Muscle layer of colon (tissue), 2 donors: ENCODE results near the gene RAMACL.

Experiments used
- H3K27ac ChIP-seq: one replicate; pipeline ENCODE4 v1.7.0; 2013; ENCODE audit warnings: low read depth, mild to moderate bottlenecking, low read length, moderate library complexity
- H3K27me3 ChIP-seq, 2 donors: one replicate each; pipeline ENCODE4 v1.7.0; 2013; ENCODE audit warnings: low read length in 2 of 2, mild to moderate bottlenecking in 2 of 2; ENCODE audit not compliant: insufficient read depth in 2 of 2, control insufficient read depth in 1 of 2
- H3K36me3 ChIP-seq: one replicate; pipeline ENCODE4 v1.7.0; 2013; ENCODE audit warnings: mild to moderate bottlenecking, low read length; ENCODE audit not compliant: insufficient read depth
- H3K4me1 ChIP-seq: one replicate; pipeline ENCODE4 v1.7.0; 2013; ENCODE audit warnings: mild to moderate bottlenecking, low read length; ENCODE audit not compliant: insufficient read depth
- H3K4me3 ChIP-seq, 2 donors: one replicate each; pipeline ENCODE4 v1.7.0; 2013; ENCODE audit warnings: low read length in 2 of 2, low read depth in 1 of 2, mild to moderate bottlenecking in 1 of 2, moderate library complexity in 1 of 2
- H3K9ac ChIP-seq: one replicate; pipeline ENCODE4 v1.7.0; 2013; ENCODE audit warnings: low read length
- H3K9me3 ChIP-seq: one replicate; pipeline ENCODE4 v1.7.0; 2013; ENCODE audit warnings: mild to moderate bottlenecking, low read length
- donor health status: abdominal sarcoma.
- donor health status: Adenocarcinoma of cecum.

RAMACL gene

GRCh38 chr6:166616261-166617238 is 30.1 kb upstream of the RAMACL start:
- H3K9ac ChIP-seq = no peak overlapping the region
- no peaks in the 10 kb centered on the region for H3K27me3 ChIP-seq
- peaks cover 20% of the 10 kb centered on the region for H3K4me1 ChIP-seq
- H3K9me3 ChIP-seq = no peaks in the 10 kb centered on the region
- no peak overlapping the region for H3K4me3 ChIP-seq
- H3K36me3 ChIP-seq = no peaks in the 10 kb centered on the region
- no peak overlapping the region for H3K27ac ChIP-seq

DNA sequence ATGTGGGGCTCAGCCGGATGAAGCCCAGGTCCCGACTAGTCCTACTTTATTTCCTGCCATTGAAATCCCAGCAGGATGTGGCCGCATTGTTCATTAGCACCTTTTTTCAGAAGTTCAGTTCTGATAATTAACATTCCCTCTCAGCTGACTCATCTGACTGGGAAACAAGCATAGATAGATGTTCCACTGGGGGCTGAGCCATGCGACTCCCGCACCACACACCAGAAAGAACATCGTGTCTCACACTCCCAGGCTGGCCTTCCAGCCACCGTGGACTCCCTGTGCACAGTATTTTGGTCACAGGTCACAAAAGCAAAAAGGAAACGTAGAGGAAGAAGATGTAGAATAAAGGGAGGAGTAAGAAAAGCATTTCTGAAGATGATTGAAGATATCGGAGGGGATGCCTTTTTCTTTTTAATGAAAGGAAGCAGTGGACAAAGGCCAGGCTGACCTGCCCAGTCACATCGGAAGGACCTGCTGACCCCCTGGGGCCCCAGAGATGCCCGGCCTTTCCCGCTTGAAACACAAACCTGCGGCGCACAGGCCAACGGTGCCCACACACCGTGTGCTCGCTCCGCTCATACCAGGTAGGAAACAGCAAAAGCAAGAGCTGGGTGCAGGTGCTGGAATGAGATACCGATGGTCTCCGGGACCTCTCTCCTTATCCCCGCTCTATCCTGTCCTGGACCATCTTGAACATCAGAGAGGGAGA is 28.7 kb upstream of the RAMACL start:
- H3K9me3 ChIP-seq = no peaks in the 10 kb centered on the region
- H3K4me1 ChIP-seq = peaks cover 11% of the 10 kb centered on the region
- H3K9ac ChIP-seq = no peak overlapping the region
- no peaks in the 10 kb centered on the region for H3K27me3 ChIP-seq
- no peaks in the 10 kb centered on the region for H3K36me3 ChIP-seq
- H3K27ac ChIP-seq = no peak overlapping the region
- no peak overlapping the region for H3K4me3 ChIP-seq

- Histone ChIP-seq H3K4me1 (peaks cover 4% of the 10 kb centered on the region), H3K27ac (no peak overlapping the region), H3K9me3 (no peaks in the 10 kb centered on the region), H3K4me3 (no peak overlapping the region), H3K36me3 (no peaks in the 10 kb centered on the region), H3K9ac (no peak overlapping the region), H3K27me3 (no peaks in the 10 kb centered on the region)
These were observed 28.1 kb upstream of the RAMACL start for GRCh38 chr6:166614589-166614988.

GRCh38 chr6:166614171-166614583 is 27.7 kb upstream of the RAMACL start:
- no peak overlapping the region for H3K27ac ChIP-seq
- H3K4me1 ChIP-seq = peaks cover under 1% of the 10 kb centered on the region
- H3K9me3 ChIP-seq = no peaks in the 10 kb centered on the region
- H3K27me3 ChIP-seq = no peaks in the 10 kb centered on the region
- H3K4me3 ChIP-seq = no peak overlapping the region
- no peaks in the 10 kb centered on the region for H3K36me3 ChIP-seq
- H3K9ac ChIP-seq = no peak overlapping the region

DNA sequence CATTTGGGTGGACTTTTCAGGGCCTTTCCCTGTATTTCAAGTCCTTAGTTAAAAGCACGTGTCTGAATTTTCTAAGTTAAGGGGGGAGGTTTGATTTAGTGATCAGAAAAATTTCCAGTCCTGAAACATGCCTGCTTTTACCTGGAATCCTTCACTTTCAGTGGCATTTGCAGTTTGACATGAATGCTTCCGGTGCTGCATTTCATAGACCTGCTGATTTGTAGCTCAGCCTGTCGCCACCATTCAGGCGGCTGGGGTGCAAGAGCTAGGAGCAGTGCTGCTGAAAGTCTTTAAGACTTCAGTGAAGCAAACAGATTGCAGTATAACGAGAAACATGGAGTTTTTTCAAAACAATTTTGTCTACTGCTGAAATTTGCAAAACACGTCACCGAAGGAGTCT is 26.5 kb upstream of the RAMACL start:
- no peaks in the 10 kb centered on the region for H3K36me3 ChIP-seq
- H3K27me3 ChIP-seq = no peaks in the 10 kb centered on the region
- H3K4me1 ChIP-seq = no peaks in the 10 kb centered on the region
- H3K4me3 ChIP-seq = no peak overlapping the region
- H3K27ac ChIP-seq = no peak overlapping the region
- no peaks in the 10 kb centered on the region for H3K9me3 ChIP-seq
- no peak overlapping the region for H3K9ac ChIP-seq

DNA sequence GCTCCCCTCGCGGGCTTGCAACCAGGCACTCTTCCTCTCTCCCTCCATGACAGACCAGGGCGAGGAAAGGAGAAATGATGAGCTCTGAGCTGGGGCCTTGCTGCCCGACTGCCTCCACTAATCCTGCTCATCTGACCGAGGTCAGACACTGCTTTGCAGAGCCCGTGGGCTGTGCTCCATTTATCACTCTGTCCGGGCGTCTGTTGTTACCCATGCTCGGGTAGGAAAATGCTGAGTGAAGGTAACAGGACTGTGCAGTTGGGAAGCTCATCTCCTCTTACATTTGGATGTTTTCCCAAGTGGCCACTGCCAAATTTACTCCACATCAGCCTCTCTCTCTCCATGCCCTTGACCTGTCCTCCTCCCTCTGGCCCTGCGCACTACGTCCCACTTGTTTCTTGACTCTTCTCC is 26.0 kb upstream of the RAMACL start:
- Histone ChIP-seq H3K9ac (no peak overlapping the region), H3K4me3 (no peak overlapping the region), H3K27me3 (no peaks in the 10 kb centered on the region), H3K27ac (no peak overlapping the region), H3K4me1 (no peaks in the 10 kb centered on the region), H3K36me3 (no peaks in the 10 kb centered on the region), H3K9me3 (no peaks in the 10 kb centered on the region)

- H3K9me3 ChIP-seq = no peaks in the 10 kb centered on the region
- no peaks in the 10 kb centered on the region for H3K4me1 ChIP-seq
- no peaks in the 10 kb centered on the region for H3K36me3 ChIP-seq
- no peaks in the 10 kb centered on the region for H3K27me3 ChIP-seq
- H3K4me3 ChIP-seq = no peak overlapping the region
- no peak overlapping the region for H3K27ac ChIP-seq
- H3K9ac ChIP-seq = no peak overlapping the region
These were observed 25.2 kb upstream of the RAMACL start for GRCh38 chr6:166611631-166612030.

DNA sequence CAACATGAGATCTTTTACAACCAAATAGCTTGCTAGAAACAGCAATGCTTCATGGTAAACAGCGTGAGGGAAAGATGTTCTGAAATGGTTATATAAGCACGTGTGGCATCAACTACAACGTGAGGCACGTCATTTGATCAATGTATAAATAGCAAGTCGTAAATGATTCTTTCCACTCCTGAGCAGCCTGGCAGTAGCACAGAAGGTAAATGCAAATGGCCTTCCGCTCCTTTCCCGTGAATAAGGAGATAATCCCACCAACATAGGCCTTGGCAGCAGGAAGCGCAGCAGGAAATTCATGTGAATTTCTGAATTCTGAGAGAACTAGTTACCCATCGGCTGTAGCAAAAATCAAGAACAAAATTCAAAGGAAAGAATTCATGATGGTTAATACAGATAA is 23.6 kb upstream of the RAMACL start:
- no peaks in the 10 kb centered on the region for H3K4me1 ChIP-seq
- H3K27me3 ChIP-seq = no peaks in the 10 kb centered on the region
- no peak overlapping the region for H3K27ac ChIP-seq

GRCh38 chr6:166608774-166609173 is 22.3 kb upstream of the RAMACL start:
- Histone ChIP-seq H3K36me3 (no peaks in the 10 kb centered on the region), H3K9ac (no peak overlapping the region), H3K4me1 (no peaks in the 10 kb centered on the region), H3K27ac (no peak overlapping the region), H3K9me3 (no peaks in the 10 kb centered on the region), H3K4me3 (no peak overlapping the region), H3K27me3 (no peaks in the 10 kb centered on the region)

More for the DNA sequence above, 23.6 kb upstream of the RAMACL start:
- no peak overlapping the region for H3K9ac ChIP-seq
- H3K36me3 ChIP-seq = no peaks in the 10 kb centered on the region
- H3K4me3 ChIP-seq = no peak overlapping the region
- H3K9me3 ChIP-seq = no peaks in the 10 kb centered on the region

- Histone ChIP-seq H3K4me3 (no peak overlapping the region), H3K4me1 (peaks cover 10% of the 10 kb centered on the region)
These were observed 19.3 kb upstream of the RAMACL start for GRCh38 chr6:166605752-166606151.

DNA sequence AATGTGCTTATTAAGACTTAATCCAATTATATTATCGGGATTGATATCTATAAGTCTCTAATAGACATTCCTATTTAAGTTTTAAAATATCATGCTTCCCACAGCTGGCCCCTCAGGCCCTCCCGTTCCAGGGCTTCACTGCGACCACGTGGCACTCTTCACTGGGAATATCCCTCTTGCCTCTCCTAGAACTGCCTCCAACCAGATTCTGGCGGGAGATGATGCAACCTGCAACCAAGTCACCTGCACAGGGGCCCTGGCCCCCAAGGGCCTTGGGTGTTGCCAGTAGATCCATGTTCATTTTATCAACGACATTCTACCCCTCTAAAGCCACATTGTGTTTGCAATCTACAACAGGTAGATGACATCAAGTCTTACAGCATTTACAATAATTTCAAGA is 18.4 kb upstream of the RAMACL start:
- no peak overlapping the region for H3K27ac ChIP-seq
- H3K4me1 ChIP-seq = peaks cover 10% of the 10 kb centered on the region
- no peak overlapping the region for H3K4me3 ChIP-seq
- no peaks in the 10 kb centered on the region for H3K36me3 ChIP-seq
- H3K9me3 ChIP-seq = no peaks in the 10 kb centered on the region
- H3K9ac ChIP-seq = no peak overlapping the region
- no peaks in the 10 kb centered on the region for H3K27me3 ChIP-seq

More at GRCh38 chr6:166605752-166606151, 19.3 kb upstream of the RAMACL start:
- no peaks in the 10 kb centered on the region for H3K9me3 ChIP-seq
- H3K27me3 ChIP-seq = no peaks in the 10 kb centered on the region
- H3K9ac ChIP-seq = no peak overlapping the region
- no peak overlapping the region for H3K27ac ChIP-seq
- H3K36me3 ChIP-seq = no peaks in the 10 kb centered on the region
